Loucy (cell line): Measurements from ENCODE around the gene POLR3E.

ENCODE experiments used
- H2AFZ ChIP-seq: fragments of 200-600 bp; sonication (generic); 2 replicates; pipeline ENCODE4 v1.6.0; 2016; ENCODE audit warnings: antibody characterized with exemption, mild to moderate bottlenecking, low read length, moderate library complexity
- H3F3A ChIP-seq: fragments of 200-600 bp; 2 replicates; pipeline ENCODE4 v1.6.0; 2016; ENCODE audit warnings: antibody characterized with exemption, low read depth, mild to moderate bottlenecking
- H3K27me3 ChIP-seq: fragments of 200-600 bp; sonication (generic); 2 replicates; pipeline ENCODE4 v1.6.1; 2014; ENCODE audit warnings: low read length, mild to moderate bottlenecking; ENCODE audit not compliant: insufficient read depth, poor library complexity, severe bottlenecking
- H3K36me3 ChIP-seq: fragments of 200-600 bp; sonication (generic); 2 replicates; pipeline ENCODE4 v1.6.1; 2016; ENCODE audit warnings: low read length; ENCODE audit not compliant: insufficient read depth
- H3K4me1 ChIP-seq: fragments of 200-600 bp; sonication (generic); 2 replicates; pipeline ENCODE4 v1.5.1; 2014; ENCODE audit warnings: low read length, mild to moderate bottlenecking; ENCODE audit not compliant: insufficient read depth, poor library complexity, severe bottlenecking
- H3K4me2 ChIP-seq: fragments of 200-600 bp; sonication (generic); 2 replicates; pipeline ENCODE4 v1.6.0; 2014; ENCODE audit warnings: antibody characterized with exemption, low read length, low read depth, mild to moderate bottlenecking; ENCODE audit not compliant: poor library complexity, severe bottlenecking
- H3K4me3 ChIP-seq: fragments of 200-600 bp; sonication (generic); 2 replicates; pipeline ENCODE4 v1.5.1; 2014; ENCODE audit warnings: low read length, mild to moderate bottlenecking, mixed read lengths; ENCODE audit not compliant: poor library complexity, severe bottlenecking
- H3K79me2 ChIP-seq: fragments of 200-600 bp; sonication (generic); 2 replicates; pipeline ENCODE4 v1.6.1; 2014; ENCODE audit warnings: low read length; ENCODE audit not compliant: insufficient read depth
- H3K9ac ChIP-seq: fragments of 200-600 bp; sonication (generic); 2 replicates; pipeline ENCODE4 v1.6.0; 2014; ENCODE audit warnings: mild to moderate bottlenecking, low read depth, low read length, moderate library complexity; ENCODE audit not compliant: poor library complexity, severe bottlenecking
- H3K9me2 ChIP-seq: fragments of 200-600 bp; sonication (generic); replicated peaks from 2 replicates; pipeline ENCODE4 v1.6.1; 2016; ENCODE audit warnings: low read depth, low read length, mixed read lengths
- H3K9me3 ChIP-seq: fragments of 200-600 bp; sonication (generic); 2 replicates; pipeline ENCODE4 v1.6.1; 2014; ENCODE audit warnings: mild to moderate bottlenecking, antibody characterized with exemption, low read length, low read depth; ENCODE audit not compliant: insufficient read depth
- H4K20me1 ChIP-seq: fragments of 200-600 bp; sonication (generic); 2 replicates; pipeline ENCODE4 v1.6.0; 2014; ENCODE audit warnings: antibody characterized with exemption, low read length, mild to moderate bottlenecking; ENCODE audit not compliant: insufficient read depth, poor library complexity, severe bottlenecking
- CTCF ChIP-seq: fragments of 200-600 bp; sonication (generic); conservative IDR thresholded peaks from 2 replicates; pipeline ENCODE4 v1.5.1; 2014; ENCODE audit warnings: mild to moderate bottlenecking, antibody characterized with exemption, low read length
- EZH2phosphoT487 ChIP-seq: fragments of 200-600 bp; IDR thresholded peaks from 2 replicates; pipeline ENCODE4 v1.6.1; 2018; ENCODE audit warnings: antibody characterized with exemption, mild to moderate bottlenecking, moderate library complexity, borderline replicate concordance

The POLR3E gene

GRCh38 chr16:22302776-22303363, 5.7 kb downstream of the POLR3E start:
- Histone ChIP-seq H3K9me3 (no peaks in the 10 kb centered on the region), H3K9ac (no peak overlapping the region), H3K4me3 (no peak overlapping the region), H3K4me1 (peaks cover 14% of the 10 kb centered on the region), H3K79me2 (peaks cover 42% of the 10 kb centered on the region), H4K20me1 (peaks cover 28% of the 10 kb centered on the region), H3K9me2 (no peaks in the 10 kb centered on the region), H2AFZ (no peak overlapping the region), H3F3A (0 out of 2 replicates have a peak, but pooled peaks cover 4% of the 10 kb centered on the region), H3K4me2 (no peak overlapping the region), H3K27me3 (no peaks in the 10 kb centered on the region), H3K36me3 (peaks cover 29% of the 10 kb centered on the region; the same call in 1 of the 2 replicates)
- TF ChIP-seq CTCF = no peak
- no peak for TF ChIP-seq EZH2phosphoT487

GRCh38 chr16:22304411-22304810, 7.2 kb downstream of the POLR3E start:
- Histone ChIP-seq H3K36me3 (peaks cover 43% of the 10 kb centered on the region; the same call in 1 of the 2 replicates), H3K9me3 (no peaks in the 10 kb centered on the region), H3K27me3 (no peaks in the 10 kb centered on the region), H4K20me1 (peaks cover 19% of the 10 kb centered on the region), H3K9me2 (no peaks in the 10 kb centered on the region), H3F3A (no peaks in the 10 kb centered on the region), H3K79me2 (peaks cover 33% of the 10 kb centered on the region), H2AFZ (no peak overlapping the region), H3K4me2 (no peak overlapping the region), H3K4me1 (peaks cover 8% of the 10 kb centered on the region), H3K9ac (no peak overlapping the region), H3K4me3 (no peak overlapping the region)
- TF ChIP-seq CTCF (no peak), EZH2phosphoT487 (no peak)

GRCh38 chr16:22306788-22307187, 9.6 kb downstream of the POLR3E start:
- no peaks in the 10 kb centered on the region for H3K4me1 ChIP-seq
- H3K27me3 ChIP-seq = no peaks in the 10 kb centered on the region
- H2AFZ ChIP-seq = no peak overlapping the region
- TF ChIP-seq CTCF (no peak), EZH2phosphoT487 (no peak)
- H4K20me1 ChIP-seq = no peaks in the 10 kb centered on the region
- no peak overlapping the region for H3K4me2 ChIP-seq
- H3K9me3 ChIP-seq = no peaks in the 10 kb centered on the region
- H3K9me2 ChIP-seq = no peaks in the 10 kb centered on the region
- peaks cover 11% of the 10 kb centered on the region; the same call in 1 of the 2 replicates for H3K79me2 ChIP-seq
- H3K36me3 ChIP-seq = peaks cover 58% of the 10 kb centered on the region; the same call in 1 of the 2 replicates
- H3F3A ChIP-seq = no peaks in the 10 kb centered on the region
- H3K9ac ChIP-seq = no peak overlapping the region
- H3K4me3 ChIP-seq = no peak overlapping the region
